ENCODE data around the gene DNMT3B.

The DNMT3B gene

DNA sequence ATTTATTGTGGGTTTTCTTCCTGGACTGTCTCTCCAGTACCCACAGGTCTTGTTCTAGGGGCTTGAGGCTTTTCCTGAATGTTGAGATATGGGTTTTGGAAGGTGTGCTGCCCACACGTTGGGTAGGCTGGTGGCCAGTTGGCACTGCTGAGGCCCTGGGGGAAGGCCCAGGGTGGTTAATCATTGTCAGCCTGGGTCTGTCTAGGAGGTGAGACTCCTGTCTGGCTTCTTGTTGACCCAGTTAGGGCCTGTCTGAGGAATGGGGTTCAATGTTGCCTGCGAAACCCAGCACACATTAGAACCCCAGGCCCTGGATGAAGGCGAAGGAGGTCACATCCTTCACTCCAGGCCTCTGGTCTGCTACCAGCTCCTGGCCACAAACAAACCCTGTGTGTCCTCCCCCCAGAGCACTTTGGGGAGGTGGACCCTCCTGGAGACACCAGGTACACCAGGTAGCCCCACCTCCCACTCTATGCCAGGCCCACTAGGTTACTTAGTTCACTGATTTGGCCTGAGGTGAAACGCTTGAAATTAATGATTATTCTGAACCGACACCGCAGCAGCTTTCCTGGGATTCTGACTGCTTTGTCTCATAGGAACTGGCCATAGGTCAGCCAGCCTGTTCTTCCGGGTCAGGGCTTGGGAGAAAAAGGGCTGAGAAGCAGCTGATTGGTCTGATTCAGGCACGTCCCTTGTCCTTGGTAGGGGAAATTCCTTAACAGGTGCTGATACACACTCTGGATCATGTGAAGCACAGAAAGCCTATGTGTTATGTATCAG lies 15.2 kb downstream of the DNMT3B start:
- TF ChIP-seq CTCF (IDR thresholded peaks at IDR 0.05; ENCODE audit: insufficient read depth, missing control alignments): no peak
- DNase-seq (ENCODE audit: insufficient read length, low spot score) (no peak), FAIRE-seq (no peak)

- no peak for TF ChIP-seq CTCF (IDR thresholded peaks at IDR 0.05; ENCODE audit: insufficient read depth, missing control alignments)
- no peak for DNase-seq (ENCODE audit: insufficient read length, low spot score)
Measured at GRCh38 chr20:32779500-32780211, 17.5 kb downstream of the DNMT3B start.

GRCh38 chr20:32780278-32780677 lies 18.1 kb downstream of the DNMT3B start:
- FAIRE-seq: no peak
- no peak for TF ChIP-seq CTCF (IDR thresholded peaks at IDR 0.05; ENCODE audit: insufficient read depth, missing control alignments)
- no peak for DNase-seq (ENCODE audit: insufficient read length, low spot score)

More at GRCh38 chr20:32779500-32780211, 17.5 kb downstream of the DNMT3B start:
- no peak for FAIRE-seq

DNA sequence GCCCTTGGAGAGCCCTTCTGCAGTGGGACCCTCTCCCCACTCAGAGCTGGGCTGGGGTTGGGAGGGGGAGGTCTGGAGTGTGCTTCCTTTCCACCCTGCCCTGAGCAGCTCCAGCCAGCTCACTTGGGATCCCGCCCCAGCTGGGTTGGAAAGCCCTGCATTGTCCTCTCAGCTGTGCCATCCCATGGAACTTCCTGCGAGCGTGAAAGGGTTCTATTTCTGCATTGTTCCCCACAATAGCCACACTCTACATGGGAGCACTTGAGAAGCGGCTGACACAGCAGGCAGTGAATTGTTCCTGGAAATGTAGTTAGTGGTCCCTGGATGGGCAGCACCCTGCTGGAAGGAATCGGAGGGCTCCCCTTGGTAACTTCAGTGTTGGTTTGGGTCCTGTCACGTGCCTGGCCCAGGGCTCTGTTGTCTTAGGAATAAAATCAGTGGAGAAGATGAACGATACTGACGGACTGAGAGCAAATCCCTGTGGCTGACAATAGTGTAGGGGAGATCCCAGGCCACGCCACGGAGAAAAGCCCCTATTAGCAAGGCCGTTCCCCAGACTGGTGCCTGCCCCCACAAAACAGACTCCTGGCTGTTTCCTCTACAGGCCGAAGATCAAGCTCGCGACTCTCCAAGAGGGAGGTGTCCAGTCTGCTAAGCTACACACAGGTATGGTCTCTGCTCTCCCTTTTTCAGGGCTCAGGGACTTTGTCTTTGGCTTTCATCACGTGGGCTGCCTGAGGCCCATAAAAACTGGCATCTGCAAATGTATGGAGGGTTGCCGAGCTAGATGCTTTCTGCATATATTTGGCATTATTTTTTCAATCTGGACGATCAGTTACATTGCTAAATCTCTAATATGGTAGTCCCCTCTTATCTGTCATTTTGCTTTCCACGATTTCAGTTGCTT lies 18.8 kb downstream of the DNMT3B start:
- no peak for DNase-seq (ENCODE audit: insufficient read length, low spot score)
- no peak for FAIRE-seq
- no peak for TF ChIP-seq CTCF (IDR thresholded peaks at IDR 0.05; ENCODE audit: insufficient read depth, missing control alignments)

- no peak for FAIRE-seq
- TF ChIP-seq CTCF (IDR thresholded peaks at IDR 0.05; ENCODE audit: insufficient read depth, missing control alignments): no peak
Measured at GRCh38 chr20:32784369-32785080, 22.3 kb downstream of the DNMT3B start.

GRCh38 chr20:32786059-32786760 lies 24.0 kb downstream of the DNMT3B start:
- no peak for TF ChIP-seq CTCF (IDR thresholded peaks at IDR 0.05; ENCODE audit: insufficient read depth, missing control alignments)
- FAIRE-seq: no peak
- no peak for DNase-seq (ENCODE audit: insufficient read length, low spot score)

More at GRCh38 chr20:32784369-32785080, 22.3 kb downstream of the DNMT3B start:
- DNase-seq (ENCODE audit: insufficient read length, low spot score): no peak

Measured in D721Med (cell line).